ENCODE measurements around the gene APLP1.
A peak's percentile ranks its signal among the peaks of the same experiment; 100 is the strongest.
"Not testable (repeated sequence)": the region's sequence is repeated elsewhere in the genome, so short reads cannot be mapped to it uniquely, and the experiment has no call there.

APLP1 gene

GRCh38 chr19:35852029-35852780 is 16.2 kb upstream of the APLP1 start, which contains the start of gene NPHS1:
NPHS1 (minus strand) TSS chr19:35852504; CDS start chr19:35851837, 667 bp downstream.
- no peak for DNase-seq (ENCODE audit: low spot score)

- no peak for DNase-seq (ENCODE audit: low spot score)
Measured at GRCh38 chr19:35853038-35853756, 15.2 kb upstream of the APLP1 start.

GRCh38 chr19:35856546-35857149 is 11.7 kb upstream of the APLP1 start, which contains the start of gene KIRREL2:
KIRREL2 (plus strand) TSS chr19:35856911; CDS start chr19:35857120, 209 bp downstream.
- DNase-seq (ENCODE audit: low spot score), result no peak

GRCh38 chr19:35858311-35858710 is 10.1 kb upstream of the APLP1 start:
- DNase-seq (ENCODE audit: low spot score), result no peak

GRCh38 chr19:35859414-35859813 is 9.0 kb upstream of the APLP1 start:
- DNase-seq (ENCODE audit: low spot score), result no peak

GRCh38 chr19:35860436-35860817 is 7.9 kb upstream of the APLP1 start:
- no peak for DNase-seq (ENCODE audit: low spot score)

GRCh38 chr19:35860818-35861639 is 7.3 kb upstream of the APLP1 start:
- no peak for DNase-seq (ENCODE audit: low spot score)

GRCh38 chr19:35861640-35862160 is 6.7 kb upstream of the APLP1 start:
- DNase-seq (ENCODE audit: low spot score), result no peak

GRCh38 chr19:35862528-35862927 is 5.8 kb upstream of the APLP1 start:
- DNase-seq (ENCODE audit: low spot score), result no peak

- DNase-seq (ENCODE audit: low spot score), result no peak
Measured at GRCh38 chr19:35863018-35863417, 5.4 kb upstream of the APLP1 start.

- no peak for DNase-seq (ENCODE audit: low spot score)
Measured at GRCh38 chr19:35868823-35869326, 501 bp downstream of the APLP1 start.

- peak; percentile 81 for DNase-seq (ENCODE audit: low spot score)
Measured at GRCh38 chr19:35869327-35870123, 1.2 kb downstream of the APLP1 start.

GRCh38 chr19:35870124-35870736 is 1.9 kb downstream of the APLP1 start:
- not testable (repeated sequence) for DNase-seq (ENCODE audit: low spot score)

GRCh38 chr19:35870798-35871197 is 2.4 kb downstream of the APLP1 start:
- DNase-seq (ENCODE audit: low spot score), result no peak

GRCh38 chr19:35871611-35872010 is 3.2 kb downstream of the APLP1 start:
- DNase-seq (ENCODE audit: low spot score), result no peak

GRCh38 chr19:35872180-35872579 is 3.8 kb downstream of the APLP1 start:
- DNase-seq (ENCODE audit: low spot score), result no peak

- DNase-seq (ENCODE audit: low spot score), result no peak
Measured at GRCh38 chr19:35874392-35874930, 6.1 kb downstream of the APLP1 start.

- DNase-seq (ENCODE audit: low spot score), result no peak
Measured at GRCh38 chr19:35879068-35879467, 10.7 kb downstream of the APLP1 start.

- DNase-seq (ENCODE audit: low spot score), result peak; percentile 78
Measured at GRCh38 chr19:35879770-35880317, 11.5 kb downstream of the APLP1 start.

Measured in pons (tissue), 1 donor.